ENCODE data around the gene ANP32A.

Gene ANP32A

GRCh38 chr15:68774120-68774519 is 46.6 kb downstream of the ANP32A start:
- Histone ChIP-seq H3K4me1 (ENCODE audit: control extremely low read depth in 1 of 4, control insufficient read depth in 4 of 4, insufficient read depth in 4 of 4, low read length in 3 of 4) (peaks cover 0 to 22% (median 8%) of the 10 kb centered on the region in 4 experiments), H3K9me3 (ENCODE audit: control extremely low read depth in 1 of 5, control insufficient read depth in 4 of 5, insufficient read depth in 2 of 5, low read depth in 1 of 5, low read length in 4 of 5) (peaks cover 0 to 4% (median 0%) of the 10 kb centered on the region in 5 experiments), H3K4me3 (ENCODE audit: control insufficient read depth in 1 of 7, extremely low read depth in 1 of 7, insufficient read depth in 4 of 7, low read depth in 2 of 7, low read length in 6 of 7) (no peak overlapping the region), H3K27me3 (replicated peaks in 2 of 5; ENCODE audit: control insufficient read depth in 4 of 5, insufficient read depth in 5 of 5, low read length in 4 of 5) (no peaks in the 10 kb centered on the region), H3K27ac (ENCODE audit: insufficient read depth in 1 of 2, low read depth in 1 of 2, low read length in 2 of 2, poor library complexity in 1 of 2, severe bottlenecking in 2 of 2) (no peak overlapping the region), H3K36me3 (ENCODE audit: control insufficient read depth in 4 of 4, insufficient read depth in 4 of 4, low read length in 3 of 4) (peaks cover 0 to 15% (median 7%) of the 10 kb centered on the region in 4 experiments)
- WGBS (ENCODE audit: insufficient coverage), result 100% methylated on average over 3 of the region's 4 CpGs
- ChIA-PET CTCF (interaction anchor here (1.3 to 1.8 kb wide), 3 partner anchors 9 to 40 kb away, joined by 3 to 4 read pairs (median 4); no protein-coding TSS in a partner anchor), POLR2A (no interaction called here)
- no peak for DNase-seq

- ChIA-PET POLR2A (no interaction called here), CTCF (interaction anchor here (1.1 to 1.7 kb wide), 4 partner anchors 8 to 44 kb away, joined by 3 to 4 read pairs (median 3); no protein-coding TSS in a partner anchor)
- peaks cover 0 to 4% (median 0%) of the 10 kb centered on the region in 5 experiments for H3K9me3 ChIP-seq (ENCODE audit: control extremely low read depth in 1 of 5, control insufficient read depth in 4 of 5, insufficient read depth in 2 of 5, low read depth in 1 of 5, low read length in 4 of 5)
- H3K36me3 ChIP-seq (ENCODE audit: control insufficient read depth in 4 of 4, insufficient read depth in 4 of 4, low read length in 3 of 4), result peaks cover 0 to 12% (median 3%) of the 10 kb centered on the region in 4 experiments
- H3K4me1 ChIP-seq (ENCODE audit: control extremely low read depth in 1 of 4, control insufficient read depth in 4 of 4, insufficient read depth in 4 of 4, low read length in 3 of 4), result peaks cover 0 to 22% (median 8%) of the 10 kb centered on the region in 4 experiments
- WGBS (ENCODE audit: insufficient coverage), result 100% methylated on average over 1 of the region's 2 CpGs
- no peak overlapping the region for H3K4me3 ChIP-seq (ENCODE audit: control insufficient read depth in 1 of 7, extremely low read depth in 1 of 7, insufficient read depth in 4 of 7, low read depth in 2 of 7, low read length in 6 of 7)
- no peak overlapping the region for H3K27ac ChIP-seq (ENCODE audit: insufficient read depth in 1 of 2, low read depth in 1 of 2, low read length in 2 of 2, poor library complexity in 1 of 2, severe bottlenecking in 2 of 2)
- no peak for DNase-seq
- H3K27me3 ChIP-seq (replicated peaks in 2 of 5; ENCODE audit: control insufficient read depth in 4 of 5, insufficient read depth in 5 of 5, low read length in 4 of 5), result no peaks in the 10 kb centered on the region
Observed at GRCh38 chr15:68773036-68773435, 47.7 kb downstream of the ANP32A start.

GRCh38 chr15:68770216-68770615 is 50.5 kb downstream of the ANP32A start:
- Histone ChIP-seq H3K27me3 (replicated peaks in 2 of 5; ENCODE audit: control insufficient read depth in 4 of 5, insufficient read depth in 5 of 5, low read length in 4 of 5) (no peaks in the 10 kb centered on the region), H3K4me3 (ENCODE audit: control insufficient read depth in 1 of 7, extremely low read depth in 1 of 7, insufficient read depth in 4 of 7, low read depth in 2 of 7, low read length in 6 of 7) (no peak overlapping the region), H3K27ac (ENCODE audit: insufficient read depth in 1 of 2, low read depth in 1 of 2, low read length in 2 of 2, poor library complexity in 1 of 2, severe bottlenecking in 2 of 2) (no peak overlapping the region), H3K9me3 (ENCODE audit: control extremely low read depth in 1 of 5, control insufficient read depth in 4 of 5, insufficient read depth in 2 of 5, low read depth in 1 of 5, low read length in 4 of 5) (peaks cover 0 to 4% (median 0%) of the 10 kb centered on the region in 5 experiments), H3K36me3 (ENCODE audit: control insufficient read depth in 4 of 4, insufficient read depth in 4 of 4, low read length in 3 of 4) (no peaks in the 10 kb centered on the region), H3K4me1 (ENCODE audit: control extremely low read depth in 1 of 4, control insufficient read depth in 4 of 4, insufficient read depth in 4 of 4, low read length in 3 of 4) (peaks cover 0 to 15% (median 8%) of the 10 kb centered on the region in 4 experiments)
- CTCF ChIA-PET, result interaction anchor here (1.0 to 1.3 kb wide), 2 partner anchors 9 to 106 kb away, joined by 3 to 4 read pairs; no protein-coding TSS in a partner anchor
- POLR2A ChIA-PET, result no interaction called here
- DNase-seq, result peak in 2 of 3 donors; percentile 59 to 61

- no peak for DNase-seq
- Histone ChIP-seq H3K36me3 (ENCODE audit: control insufficient read depth in 4 of 4, insufficient read depth in 4 of 4, low read length in 3 of 4) (no peaks in the 10 kb centered on the region), H3K27me3 (replicated peaks in 2 of 5; ENCODE audit: control insufficient read depth in 4 of 5, insufficient read depth in 5 of 5, low read length in 4 of 5) (no peaks in the 10 kb centered on the region), H3K4me1 (ENCODE audit: control extremely low read depth in 1 of 4, control insufficient read depth in 4 of 4, insufficient read depth in 4 of 4, low read length in 3 of 4) (peaks cover 0 to 15% (median 8%) of the 10 kb centered on the region in 4 experiments), H3K9me3 (ENCODE audit: control extremely low read depth in 1 of 5, control insufficient read depth in 4 of 5, insufficient read depth in 2 of 5, low read depth in 1 of 5, low read length in 4 of 5) (peaks cover 0 to 4% (median 0%) of the 10 kb centered on the region in 5 experiments), H3K27ac (ENCODE audit: insufficient read depth in 1 of 2, low read depth in 1 of 2, low read length in 2 of 2, poor library complexity in 1 of 2, severe bottlenecking in 2 of 2) (no peak overlapping the region), H3K4me3 (ENCODE audit: control insufficient read depth in 1 of 7, extremely low read depth in 1 of 7, insufficient read depth in 4 of 7, low read depth in 2 of 7, low read length in 6 of 7) (no peak overlapping the region)
- POLR2A ChIA-PET, result no interaction called here
- CTCF ChIA-PET, result interaction anchor here (0.7 kb wide), 1 partner anchor 14 kb away, joined by 3 read pairs; no protein-coding TSS in a partner anchor
- 96% methylated on average over 2 of the region's 2 CpGs for WGBS (ENCODE audit: insufficient coverage)
Observed at GRCh38 chr15:68769702-68770101, 51.0 kb downstream of the ANP32A start.

GRCh38 chr15:68768321-68768720 is 52.4 kb downstream of the ANP32A start:
- H3K36me3 ChIP-seq (ENCODE audit: control insufficient read depth in 4 of 4, insufficient read depth in 4 of 4, low read length in 3 of 4), result no peaks in the 10 kb centered on the region
- ChIA-PET CTCF (interaction anchor here (1.4 kb wide), 1 partner anchor 95 kb away, joined by 4 read pairs; no protein-coding TSS in a partner anchor), POLR2A (no interaction called here)
- peak in 2 of 3 donors; percentile 54 to 71 for DNase-seq
- no peaks in the 10 kb centered on the region for H3K27me3 ChIP-seq (replicated peaks in 2 of 5; ENCODE audit: control insufficient read depth in 4 of 5, insufficient read depth in 5 of 5, low read length in 4 of 5)
- WGBS (ENCODE audit: insufficient coverage), result no CpG with 5 or more reads among the region's 2 CpGs
- no peaks in the 10 kb centered on the region for H3K9me3 ChIP-seq (ENCODE audit: control extremely low read depth in 1 of 5, control insufficient read depth in 4 of 5, insufficient read depth in 2 of 5, low read depth in 1 of 5, low read length in 4 of 5)
- H3K4me1 ChIP-seq (ENCODE audit: control extremely low read depth in 1 of 4, control insufficient read depth in 4 of 4, insufficient read depth in 4 of 4, low read length in 3 of 4), result peaks cover 0 to 15% (median 8%) of the 10 kb centered on the region in 4 experiments
- no peak overlapping the region for H3K27ac ChIP-seq (ENCODE audit: insufficient read depth in 1 of 2, low read depth in 1 of 2, low read length in 2 of 2, poor library complexity in 1 of 2, severe bottlenecking in 2 of 2)
- no peak overlapping the region for H3K4me3 ChIP-seq (ENCODE audit: control insufficient read depth in 1 of 7, extremely low read depth in 1 of 7, insufficient read depth in 4 of 7, low read depth in 2 of 7, low read length in 6 of 7)

- H3K4me3 ChIP-seq (ENCODE audit: control insufficient read depth in 1 of 7, extremely low read depth in 1 of 7, insufficient read depth in 4 of 7, low read depth in 2 of 7, low read length in 6 of 7), result no peak overlapping the region
- no peaks in the 10 kb centered on the region for H3K9me3 ChIP-seq (ENCODE audit: control extremely low read depth in 1 of 5, control insufficient read depth in 4 of 5, insufficient read depth in 2 of 5, low read depth in 1 of 5, low read length in 4 of 5)
- no peaks in the 10 kb centered on the region for H3K27me3 ChIP-seq (replicated peaks in 2 of 5; ENCODE audit: control insufficient read depth in 4 of 5, insufficient read depth in 5 of 5, low read length in 4 of 5)
- no peak overlapping the region for H3K27ac ChIP-seq (ENCODE audit: insufficient read depth in 1 of 2, low read depth in 1 of 2, low read length in 2 of 2, poor library complexity in 1 of 2, severe bottlenecking in 2 of 2)
- H3K4me1 ChIP-seq (ENCODE audit: control extremely low read depth in 1 of 4, control insufficient read depth in 4 of 4, insufficient read depth in 4 of 4, low read length in 3 of 4), result peaks cover 0 to 15% (median 8%) of the 10 kb centered on the region in 4 experiments
- WGBS (ENCODE audit: insufficient coverage), result 67% methylated on average over 3 of the region's 4 CpGs
- no peaks in the 10 kb centered on the region for H3K36me3 ChIP-seq (ENCODE audit: control insufficient read depth in 4 of 4, insufficient read depth in 4 of 4, low read length in 3 of 4)
- DNase-seq, result no peak
- ChIA-PET POLR2A (no interaction called here), CTCF (interaction anchor here (1.4 kb wide), 1 partner anchor 94 kb away, joined by 4 read pairs; no protein-coding TSS in a partner anchor)
Observed at GRCh38 chr15:68767833-68768232, 52.9 kb downstream of the ANP32A start.

- CTCF ChIA-PET, result interaction anchor here (1.7 kb wide), 1 partner anchor 8 kb away, joined by 4 read pairs; no protein-coding TSS in a partner anchor
- DNase-seq, result no peak
- H3K4me3 ChIP-seq (ENCODE audit: control insufficient read depth in 1 of 7, extremely low read depth in 1 of 7, insufficient read depth in 4 of 7, low read depth in 2 of 7, low read length in 6 of 7), result no peak overlapping the region
- WGBS (ENCODE audit: insufficient coverage), result 94% methylated on average over 2 of the region's 11 CpGs
- no peaks in the 10 kb centered on the region for H3K36me3 ChIP-seq (ENCODE audit: control insufficient read depth in 4 of 4, insufficient read depth in 4 of 4, low read length in 3 of 4)
- no peaks in the 10 kb centered on the region for H3K9me3 ChIP-seq (ENCODE audit: control extremely low read depth in 1 of 5, control insufficient read depth in 4 of 5, insufficient read depth in 2 of 5, low read depth in 1 of 5, low read length in 4 of 5)
- H3K27me3 ChIP-seq (replicated peaks in 2 of 5; ENCODE audit: control insufficient read depth in 4 of 5, insufficient read depth in 5 of 5, low read length in 4 of 5), result no peaks in the 10 kb centered on the region
- peaks cover 0 to 9% (median 8%) of the 10 kb centered on the region in 4 experiments for H3K4me1 ChIP-seq (ENCODE audit: control extremely low read depth in 1 of 4, control insufficient read depth in 4 of 4, insufficient read depth in 4 of 4, low read length in 3 of 4)
- no peak overlapping the region for H3K27ac ChIP-seq (ENCODE audit: insufficient read depth in 1 of 2, low read depth in 1 of 2, low read length in 2 of 2, poor library complexity in 1 of 2, severe bottlenecking in 2 of 2)
- POLR2A ChIA-PET, result no interaction called here
Observed at GRCh38 chr15:68765602-68766368, 54.9 kb downstream of the ANP32A start.
